Endodermal cell (in vitro differentiated cells): ENCODE results near the gene PNMA5. TPM values are rescaled to one million over a fixed set of nuclear protein-coding genes. Genes with fewer than 3 reads are reported as not detected.
"Not testable (repeated sequence)": the region's sequence is repeated elsewhere in the genome, so short reads cannot be mapped to it uniquely, and the experiment has no call there.

Experiments used
- DNase-seq: peaks from one replicate; pipeline ENCODE4 v3.0.0-alpha.2; 2017
- H3K27ac ChIP-seq: 2 replicates; pipeline ENCODE4 v1.5.1; 2013; ENCODE audit warnings: mild to moderate bottlenecking, low read depth, low read length, moderate library complexity
- H3K27me3 ChIP-seq: 2 replicates; pipeline ENCODE4 v1.6.1; 2013; ENCODE audit warnings: mild to moderate bottlenecking, low read length, moderate library complexity; ENCODE audit not compliant: insufficient read depth, control insufficient read depth, poor library complexity, severe bottlenecking
- H3K36me3 ChIP-seq: 2 replicates; pipeline ENCODE4 v1.7.0; 2013; ENCODE audit warnings: mild to moderate bottlenecking, low read length, moderate library complexity; ENCODE audit not compliant: control insufficient read depth, insufficient read depth
- H3K4me1 ChIP-seq: one replicate; pipeline ENCODE4 v1.7.0; 2013; ENCODE audit warnings: low read length; ENCODE audit not compliant: control insufficient read depth, insufficient read depth
- H3K4me3 ChIP-seq: 2 replicates; pipeline ENCODE4 v1.5.1; 2013; ENCODE audit warnings: mild to moderate bottlenecking, low read length, moderate library complexity
- H3K9ac ChIP-seq: 2 replicates; pipeline ENCODE4 v1.6.1; 2013; ENCODE audit warnings: mild to moderate bottlenecking, low read length, moderate library complexity; ENCODE audit not compliant: poor library complexity, severe bottlenecking; ENCODE audit errors: extremely low read depth
- H3K9me3 ChIP-seq: 2 replicates; pipeline ENCODE4 v1.6.1; 2013; ENCODE audit warnings: mild to moderate bottlenecking, low read length, moderate library complexity; ENCODE audit not compliant: control insufficient read depth
- H3K27ac Mint-ChIP-seq: 2 replicates; pipeline ENCODE4 v1.8.0; 2020; ENCODE audit warnings: mixed read lengths
- H3K27me3 Mint-ChIP-seq: 2 replicates; pipeline ENCODE4 v1.8.0; 2021; ENCODE audit warnings: mild to moderate bottlenecking, mixed read lengths; ENCODE audit not compliant: insufficient read depth
- H3K36me3 Mint-ChIP-seq: 2 replicates; pipeline ENCODE4 v1.8.0; 2020; ENCODE audit warnings: low read depth, mixed read lengths
- H3K4me1 Mint-ChIP-seq: 2 replicates; pipeline ENCODE4 v1.8.0; 2020; ENCODE audit warnings: mixed read lengths
- H3K4me3 Mint-ChIP-seq: 2 replicates; pipeline ENCODE4 v1.8.0; 2020; ENCODE audit warnings: mild to moderate bottlenecking, moderate library complexity, mixed read lengths
- H3K9me3 Mint-ChIP-seq: 2 replicates; pipeline ENCODE4 v1.8.0; 2020; ENCODE audit warnings: mild to moderate bottlenecking, mixed read lengths
- CTCF ChIP-seq: fragments of 200-600 bp; sonication (generic); conservative IDR thresholded peaks from 2 replicates; pipeline ENCODE4 v1.5.0; 2021; ENCODE audit warnings: antibody characterized with exemption, mild to moderate bottlenecking
- WGBS, 2 experiments: methylation state at CpG; one replicate each; pipeline versions ENCODE4 v1.1.5 to v1.1.7; 2013; ENCODE audit warnings: missing lambda C conversion rate in 2 of 2, mixed read lengths in 1 of 2; ENCODE audit not compliant: insufficient coverage in 1 of 2, insufficient read length in 1 of 2; 5-methylcytosine and 5-hydroxymethylcytosine counted together
- total RNA-seq, 2 donors: library from RNA; stranded (reverse); fragmentation: NEBNext Ultra II Directional in 1 of 2; extraction: Animal tissue kit (Norgen Biotek cat#: 25700) in 1 of 2; gene quantifications; 2 replicates in 1 of 2; 3 replicates in 1 of 2; pipeline ENCODE4 v1.2.1, GENCODE V29; 2021

PNMA5 gene
- total RNA-seq, 2 donors from 2014 or later = 0.15 to 0.29 TPM

GRCh38 chrX:152989292-152989658, 4.6 kb downstream of the PNMA5 start:
- H3K4me1 ChIP-seq = no peaks in the 10 kb centered on the region
- 93% methylated on average over 5 of the region's 8 CpGs; no CpG with 5 or more reads in 1 of the 2 experiments for WGBS, 2 experiments
- no peak overlapping the region for H3K4me3 Mint-ChIP-seq
- no peaks in the 10 kb centered on the region for H3K9me3 ChIP-seq
- no peak overlapping the region for H3K27ac Mint-ChIP-seq
- no peaks in the 10 kb centered on the region for H3K4me1 Mint-ChIP-seq
- no peaks in the 10 kb centered on the region for H3K36me3 Mint-ChIP-seq
- no peak overlapping the region for H3K27ac ChIP-seq
- no peak overlapping the region for H3K4me3 ChIP-seq
- peaks cover 41% of the 10 kb centered on the region for H3K9me3 Mint-ChIP-seq
- TF ChIP-seq CTCF = no peak
- no peaks in the 10 kb centered on the region for H3K36me3 ChIP-seq
- H3K9ac ChIP-seq = no peak overlapping the region
- DNase-seq = no peak
- peaks cover 4% of the 10 kb centered on the region for H3K27me3 Mint-ChIP-seq
- no peaks in the 10 kb centered on the region for H3K27me3 ChIP-seq

DNA sequence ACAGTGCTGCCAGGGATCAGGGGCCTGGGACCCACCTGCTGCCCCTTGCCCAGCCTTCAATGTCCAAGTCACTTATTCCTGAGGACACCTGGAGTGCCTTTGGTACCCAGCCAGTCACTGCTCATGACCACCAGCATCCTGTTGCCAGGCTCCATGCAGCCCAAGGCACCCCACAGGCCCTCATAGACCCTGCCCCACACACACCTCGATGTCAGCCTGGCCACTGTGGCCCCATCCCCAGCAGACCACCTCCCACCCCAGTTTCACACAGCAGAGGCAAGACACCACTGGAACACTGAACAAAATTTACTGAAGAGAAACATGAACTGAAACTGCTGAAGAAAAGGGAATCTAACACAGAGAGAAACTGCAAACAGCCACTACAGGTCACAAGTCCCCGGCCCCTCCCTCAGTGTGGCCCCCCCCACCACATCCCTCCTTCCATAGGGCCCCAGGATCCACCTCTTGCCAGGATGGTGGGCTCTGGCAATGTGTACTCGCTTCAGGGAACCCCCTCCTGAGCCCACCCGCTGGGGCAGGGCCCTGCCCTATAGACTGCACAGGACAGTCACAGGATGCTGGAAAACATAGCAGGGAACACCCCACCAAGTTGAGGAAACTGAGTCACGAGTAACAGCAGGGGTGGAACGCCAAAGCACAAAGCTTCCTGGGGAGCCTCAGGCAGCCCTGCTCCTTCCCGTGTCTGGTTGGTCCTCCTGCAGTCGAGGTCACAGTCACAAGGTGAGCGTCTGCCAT, 5.2 kb downstream of the PNMA5 start:
- TF ChIP-seq CTCF = no peak
- no peaks in the 10 kb centered on the region for H3K27me3 ChIP-seq
- Mint-ChIP-seq H3K4me3 (no peak overlapping the region), H3K9me3 (peaks cover 39% of the 10 kb centered on the region), H3K36me3 (no peaks in the 10 kb centered on the region), H3K27ac (no peak overlapping the region), H3K27me3 (peaks cover 4% of the 10 kb centered on the region), H3K4me1 (no peaks in the 10 kb centered on the region)
- H3K4me1 ChIP-seq = no peaks in the 10 kb centered on the region
- H3K9ac ChIP-seq = no peak overlapping the region
- WGBS, 2 experiments = 83% methylated on average over 9 of the region's 9 CpGs; no CpG with 5 or more reads in 1 of the 2 experiments
- H3K9me3 ChIP-seq = no peaks in the 10 kb centered on the region
- no peak overlapping the region for H3K4me3 ChIP-seq
- no peak overlapping the region for H3K27ac ChIP-seq
- DNase-seq = no peak
- H3K36me3 ChIP-seq = no peaks in the 10 kb centered on the region

DNA sequence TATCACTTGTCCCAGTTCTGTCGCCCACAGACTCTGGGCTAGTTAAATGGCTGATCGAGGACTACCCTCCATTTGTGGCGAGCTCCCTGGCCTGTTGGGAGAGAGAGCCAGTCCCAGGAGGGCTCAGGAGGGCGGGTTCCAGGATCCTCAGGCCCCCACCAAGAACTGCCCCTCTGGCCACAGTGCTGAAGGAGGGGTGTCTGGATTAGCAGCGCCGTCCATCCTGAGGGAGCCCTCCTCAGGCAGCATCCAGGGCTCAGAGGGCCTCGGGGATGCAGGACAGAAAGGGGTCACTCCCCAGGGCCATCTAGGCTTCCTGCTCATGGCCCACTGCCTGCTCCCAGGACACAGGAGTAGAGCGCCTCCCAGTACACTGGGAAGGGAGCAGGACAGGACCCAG, 6.1 kb downstream of the PNMA5 start:
- no peak overlapping the region for H3K4me3 Mint-ChIP-seq
- H3K4me3 ChIP-seq = no peak overlapping the region
- TF ChIP-seq CTCF = no peak
- WGBS, 2 experiments = 96% methylated on average over 8 of the region's 8 CpGs; no CpG with 5 or more reads in 1 of the 2 experiments
- H3K27me3 ChIP-seq = no peaks in the 10 kb centered on the region
- no peaks in the 10 kb centered on the region for H3K4me1 Mint-ChIP-seq
- H3K36me3 Mint-ChIP-seq = no peaks in the 10 kb centered on the region
- no peak overlapping the region for H3K27ac Mint-ChIP-seq
- H3K36me3 ChIP-seq = no peaks in the 10 kb centered on the region
- H3K9me3 ChIP-seq = no peaks in the 10 kb centered on the region
- peaks cover 4% of the 10 kb centered on the region for H3K27me3 Mint-ChIP-seq
- no peak overlapping the region for H3K27ac ChIP-seq
- DNase-seq = no peak
- H3K9ac ChIP-seq = no peak overlapping the region
- H3K9me3 Mint-ChIP-seq = peaks cover 46% of the 10 kb centered on the region
- H3K4me1 ChIP-seq = no peaks in the 10 kb centered on the region

- H3K36me3 ChIP-seq, DNase-seq, H3K4me1 Mint-ChIP-seq, H3K9ac ChIP-seq, H3K27ac Mint-ChIP-seq, H3K4me3 ChIP-seq, H3K27me3 ChIP-seq, H3K27ac ChIP-seq, H3K4me1 ChIP-seq, H3K36me3 Mint-ChIP-seq, H3K9me3 ChIP-seq, H3K27me3 Mint-ChIP-seq, H3K4me3 Mint-ChIP-seq: not testable (repeated sequence)
- peaks cover 41% of the 10 kb centered on the region for H3K9me3 Mint-ChIP-seq
- WGBS, 2 experiments = 100% methylated on average over 1 of the region's 10 CpGs; no CpG with 5 or more reads in 1 of the 2 experiments
Observed at GRCh38 chrX:152987156-152987555, 6.8 kb downstream of the PNMA5 start.

GRCh38 chrX:152985383-152985782, 8.5 kb downstream of the PNMA5 start:
- not testable (repeated sequence) for H3K4me1 Mint-ChIP-seq, H3K36me3 Mint-ChIP-seq, H3K9ac ChIP-seq, DNase-seq, H3K27ac ChIP-seq, H3K4me3 Mint-ChIP-seq, H3K36me3 ChIP-seq, H3K27ac Mint-ChIP-seq, H3K4me3 ChIP-seq, H3K4me1 ChIP-seq, H3K27me3 Mint-ChIP-seq, H3K27me3 ChIP-seq, H3K9me3 ChIP-seq
- WGBS, 2 experiments = no CpG with 5 or more reads among the region's 4 CpGs
- peaks cover 25% of the 10 kb centered on the region for H3K9me3 Mint-ChIP-seq
